Ammon's horn (tissue), 1 donor: Measurements from ENCODE around the gene AGTRAP.

ENCODE experiments used
- DNase-seq: peaks from one replicate; pipeline ENCODE4 v3.0.0-alpha.2; 2016; ENCODE audit warnings: low spot score

The AGTRAP gene, protein sequence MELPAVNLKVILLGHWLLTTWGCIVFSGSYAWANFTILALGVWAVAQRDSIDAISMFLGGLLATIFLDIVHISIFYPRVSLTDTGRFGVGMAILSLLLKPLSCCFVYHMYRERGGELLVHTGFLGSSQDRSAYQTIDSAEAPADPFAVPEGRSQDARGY

DNA sequence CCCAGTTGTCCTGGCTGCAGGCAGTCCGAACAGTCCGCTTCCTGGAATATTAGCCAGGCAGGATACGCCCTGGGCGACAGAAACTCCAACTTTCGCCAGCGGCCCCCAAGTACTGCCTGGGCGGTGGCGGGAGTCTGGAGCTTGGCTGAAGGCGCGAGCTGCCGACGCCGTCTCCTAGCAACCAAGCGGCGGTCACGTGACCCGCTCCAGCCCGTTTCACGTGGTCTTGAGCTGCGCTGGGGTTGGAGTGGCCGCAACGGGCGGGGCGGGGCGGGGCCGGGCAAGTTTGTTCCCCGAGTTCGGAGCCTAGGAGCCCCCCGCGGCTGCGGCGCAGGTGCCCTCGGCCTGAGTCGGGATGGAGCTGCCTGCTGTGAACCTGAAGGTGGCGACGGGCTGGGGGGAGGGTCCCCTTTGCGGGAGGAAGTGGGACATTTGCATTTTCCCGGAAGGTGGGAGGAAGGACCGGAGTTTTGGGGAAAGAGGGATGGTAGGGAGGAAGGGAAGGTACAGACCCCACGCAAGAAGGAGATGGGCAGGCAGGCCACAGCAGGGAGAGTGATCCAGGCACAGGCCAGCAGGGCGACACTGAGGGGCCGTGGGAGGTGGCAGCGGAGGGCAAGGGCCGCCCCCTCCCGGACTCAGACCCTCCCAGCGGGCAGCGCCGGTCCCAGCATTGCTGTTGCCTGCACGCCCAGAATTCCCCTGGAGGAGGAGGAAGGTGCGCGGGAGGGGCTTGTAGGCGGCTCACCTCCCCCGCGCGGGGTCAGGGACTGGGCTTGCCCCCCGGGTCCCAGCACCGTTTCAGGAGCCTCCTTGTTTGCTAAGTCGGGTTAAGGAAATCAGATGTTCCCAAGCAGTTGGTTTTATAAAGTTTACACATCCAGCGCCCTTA lies at the start of gene AGTRAP:
AGTRAP (plus strand) TSS at position 283 of the 892 bp plus-strand sequence; CDS start at position 356, 73 bp downstream.
- peak; percentile 98 for DNase-seq

DNA sequence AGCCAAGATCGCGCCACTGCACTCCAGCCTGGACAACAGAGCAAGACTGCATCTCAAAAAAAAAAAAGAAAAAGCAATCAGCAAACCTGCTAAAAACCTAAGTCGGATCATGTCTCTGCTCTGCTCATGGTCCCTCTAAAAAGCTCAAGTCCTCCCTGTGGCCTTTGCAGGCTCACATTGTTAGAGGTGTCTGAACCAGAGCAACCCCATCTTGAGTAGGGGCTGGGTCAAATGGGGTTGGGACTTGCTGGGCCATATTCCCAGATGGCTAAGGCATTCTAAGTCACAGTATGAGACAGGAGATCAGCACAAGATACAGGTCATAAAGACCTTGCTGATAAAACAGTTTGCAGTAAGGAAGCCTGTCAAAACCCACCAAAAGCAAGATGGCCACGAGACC lies 47.4 kb upstream of the AGTRAP start:
- DNase-seq = no peak

DNA sequence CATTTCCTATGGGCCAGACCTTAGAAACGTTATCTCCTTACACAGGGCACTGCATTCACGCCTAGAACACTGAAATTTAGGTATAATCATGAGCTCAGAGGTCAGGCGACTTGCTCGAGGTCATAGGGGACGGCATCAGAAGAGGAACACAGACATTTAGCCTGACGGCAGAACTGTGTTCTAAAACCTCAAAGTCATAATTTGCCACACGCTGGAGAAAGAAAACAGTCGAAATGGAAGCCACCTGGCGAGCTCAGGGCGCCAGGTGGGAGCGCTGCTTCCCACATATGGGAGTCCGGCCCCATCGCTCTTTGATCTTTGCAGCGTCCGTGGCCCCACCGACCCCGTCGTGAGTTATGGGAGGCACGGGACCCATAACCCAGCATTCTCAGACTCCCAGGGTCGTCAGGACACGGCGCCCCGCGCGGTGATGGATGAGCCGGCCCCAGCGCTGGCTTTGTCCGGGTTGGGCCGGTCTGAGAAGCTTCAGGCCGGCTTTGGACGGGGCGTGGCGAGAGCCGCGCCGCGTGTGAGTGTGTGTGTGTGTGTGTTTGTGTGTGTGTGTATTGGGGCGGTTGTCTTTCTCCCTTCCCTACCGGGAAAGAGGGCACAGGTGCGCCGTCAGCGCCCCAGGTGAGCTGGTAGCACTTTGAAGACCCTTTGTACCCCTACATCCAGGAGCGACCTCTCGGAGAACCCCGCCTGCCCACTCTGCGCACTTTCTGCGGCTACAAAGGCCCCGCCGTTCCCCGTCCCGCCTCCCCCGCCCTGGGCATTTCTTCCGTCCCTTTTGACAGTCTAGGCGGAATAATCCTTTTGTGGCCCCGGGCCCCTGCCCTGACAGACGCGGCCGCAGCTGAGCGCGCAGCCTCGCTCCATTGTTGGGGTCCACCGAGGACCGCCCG lies 45.3 kb upstream of the AGTRAP start:
- DNase-seq = no peak

DNA sequence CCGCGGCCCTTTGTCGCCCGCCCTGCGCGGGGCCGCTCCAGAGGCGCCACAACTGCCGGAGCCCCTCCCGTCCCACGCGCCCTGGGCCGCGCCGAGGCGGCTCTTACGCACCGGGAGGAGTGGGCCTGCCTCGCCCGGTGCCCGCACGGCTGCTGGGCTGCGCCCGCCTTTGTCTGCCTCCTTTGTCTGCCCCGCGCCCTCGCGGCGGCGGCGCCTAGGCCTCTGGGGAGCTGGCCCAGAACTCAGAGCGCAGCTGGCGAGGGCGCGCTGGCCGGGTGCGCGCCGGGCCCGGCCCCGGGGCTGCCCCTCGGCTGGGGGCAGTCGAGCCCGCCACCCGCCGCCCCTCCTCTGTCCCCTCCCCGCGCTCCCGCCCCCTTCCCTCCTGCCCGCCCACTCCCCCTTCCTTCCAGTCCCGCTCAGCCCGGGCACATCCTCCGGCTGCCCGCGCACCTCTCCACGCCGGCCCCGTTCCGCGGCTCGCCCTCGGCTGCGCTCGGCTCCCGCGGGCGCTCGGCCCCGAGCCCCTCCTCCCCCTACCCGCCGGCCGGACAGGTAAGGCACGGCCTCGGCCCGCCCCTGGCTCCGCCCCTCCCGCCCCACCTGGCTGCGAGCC lies 44.5 kb upstream of the AGTRAP start, which contains the start of gene DRAXIN:
DRAXIN (plus strand) TSS at position 409 of the 613 bp plus-strand sequence. CDS start 14,549 bp downstream, outside the sequence.
- no peak for DNase-seq

DNA sequence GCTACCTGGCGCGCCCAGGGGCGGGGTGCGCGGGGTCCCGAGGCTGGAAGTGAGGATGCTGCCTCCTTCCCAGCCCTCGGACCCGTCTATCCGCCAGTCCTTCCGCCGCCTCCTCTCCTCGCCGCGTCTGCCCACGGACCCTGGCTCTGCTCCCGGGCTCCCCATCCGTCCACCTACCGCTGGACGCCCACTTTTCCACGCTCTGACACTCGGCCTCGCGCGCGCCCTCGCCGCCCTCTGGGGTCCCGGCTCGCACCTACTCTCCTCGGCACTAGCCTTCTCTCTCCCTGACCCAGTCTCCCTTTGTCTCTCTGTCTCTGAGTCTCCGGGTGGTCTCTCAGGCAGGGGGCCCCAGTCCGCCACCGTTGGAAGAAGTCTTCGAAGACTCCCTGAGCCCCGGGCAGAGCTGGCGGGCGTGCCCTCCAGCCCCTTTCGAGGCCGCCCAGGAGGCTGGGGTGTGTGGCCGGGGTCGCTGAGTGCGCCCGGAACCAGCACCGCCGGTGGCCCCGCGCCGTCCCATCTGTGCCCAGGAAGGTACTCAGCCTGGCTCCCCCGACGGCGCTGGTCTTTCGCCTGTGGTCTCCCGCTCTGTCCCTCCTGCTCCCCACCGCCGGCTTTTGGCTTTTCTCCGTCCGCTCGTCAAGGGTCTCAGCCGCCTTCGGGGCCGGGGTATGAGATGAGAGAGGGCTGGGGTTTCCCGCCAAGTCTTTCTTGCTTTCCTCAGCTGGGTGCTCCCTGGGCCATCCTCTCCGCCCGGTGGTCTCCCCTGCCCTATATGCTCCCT lies 43.8 kb upstream of the AGTRAP start:
- no peak for DNase-seq

DNA sequence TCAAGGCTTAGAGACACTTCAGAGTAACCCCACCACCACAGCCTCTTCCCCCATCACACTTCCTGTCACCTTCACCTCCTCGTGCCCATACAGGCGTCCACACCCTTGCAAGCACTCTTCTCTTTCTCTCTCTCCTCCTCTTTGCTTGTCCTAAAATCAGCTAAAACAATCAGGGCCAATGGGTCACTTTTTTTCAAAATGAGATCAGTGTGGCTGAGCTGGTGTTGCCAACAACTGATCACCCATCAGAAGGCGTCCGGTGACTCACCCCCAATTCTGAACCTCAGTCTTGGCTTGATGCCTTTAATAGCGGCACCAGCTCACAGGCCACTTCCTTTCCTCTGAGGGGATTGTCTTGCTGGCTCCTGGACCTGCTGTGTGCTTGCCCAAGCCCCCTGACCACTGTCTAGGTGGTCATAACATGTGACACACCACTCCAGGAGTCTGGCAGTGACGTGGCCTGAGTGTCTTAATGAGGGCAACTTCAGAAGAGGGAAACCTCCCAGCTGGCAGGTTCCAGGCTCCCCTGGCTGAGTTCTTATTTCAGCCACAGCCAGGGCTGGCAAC lies 42.8 kb upstream of the AGTRAP start:
- DNase-seq = no peak

DNA sequence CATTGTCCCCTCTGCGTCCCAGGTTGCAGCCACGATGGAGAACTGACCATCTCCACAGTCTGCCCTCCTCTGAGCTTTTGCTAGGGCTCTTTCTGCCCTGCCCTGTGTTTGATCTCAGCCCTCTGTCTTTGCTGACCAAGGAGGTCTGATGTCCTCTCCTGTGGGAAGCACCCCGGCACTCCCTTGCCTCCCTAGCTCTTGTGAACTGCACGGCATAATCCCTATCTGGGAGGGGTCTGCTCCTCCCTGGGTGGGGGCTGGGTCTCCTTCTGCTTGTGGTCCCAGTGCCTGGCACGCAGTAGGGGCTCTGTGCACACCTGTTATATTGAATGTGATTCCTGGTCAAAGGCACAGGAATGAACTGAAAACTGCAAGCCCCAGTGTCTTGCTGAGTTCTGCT lies 42.0 kb upstream of the AGTRAP start:
- DNase-seq = no peak

DNA sequence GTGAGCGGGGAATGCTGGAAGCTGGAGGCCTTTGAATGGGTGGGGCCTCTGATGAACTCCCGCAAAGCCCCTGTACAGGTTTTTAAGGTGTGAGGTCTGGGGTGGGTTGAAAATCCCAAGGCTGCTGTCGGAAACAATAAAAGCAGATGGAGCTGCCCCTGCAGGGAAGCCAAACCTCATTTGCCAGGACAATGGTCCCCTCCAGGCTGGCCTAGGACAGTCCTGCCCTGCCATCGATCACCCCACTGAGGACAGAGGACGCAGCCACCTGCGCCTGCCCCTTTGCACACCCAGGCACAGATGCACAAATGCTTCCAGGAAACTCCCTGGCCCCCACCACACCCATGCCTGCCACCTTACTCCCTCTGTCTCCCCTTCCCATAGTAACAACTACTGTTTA lies 40.1 kb upstream of the AGTRAP start:
- DNase-seq = no peak

DNA sequence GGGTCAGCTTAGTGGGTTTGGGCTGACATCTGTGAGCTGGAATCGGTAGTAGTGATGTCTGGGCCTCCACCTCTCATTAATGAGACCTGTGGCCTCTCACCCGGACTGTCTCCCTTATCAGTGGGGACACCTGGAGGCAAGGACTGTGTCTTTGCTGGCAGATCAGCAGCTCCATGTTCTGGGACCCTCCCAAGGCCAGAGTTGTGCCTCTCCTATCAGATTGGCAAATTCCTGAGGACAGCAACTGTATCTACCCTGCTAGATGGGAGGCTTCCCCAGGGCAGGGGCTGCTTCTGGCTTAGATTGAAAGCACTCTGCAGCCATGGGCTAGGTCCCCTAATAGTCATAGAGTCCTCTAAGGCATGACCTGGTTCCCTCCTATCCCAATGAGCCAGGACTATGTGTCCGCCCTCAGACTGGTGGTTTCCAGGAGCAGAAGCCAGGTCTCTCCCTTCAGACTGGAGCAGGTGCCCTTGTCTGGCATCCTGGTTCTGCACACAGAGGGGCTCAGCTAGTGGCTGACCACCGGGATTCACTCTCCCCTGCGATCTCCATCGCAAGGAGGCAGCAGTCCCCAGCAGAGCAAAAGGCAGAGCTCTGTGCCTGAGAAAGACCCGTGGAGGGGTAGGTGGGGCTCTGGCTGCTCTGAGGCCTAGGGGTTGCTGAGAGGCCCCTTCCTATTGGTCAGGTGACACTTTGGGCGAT lies 38.6 kb upstream of the AGTRAP start:
- DNase-seq = no peak

DNA sequence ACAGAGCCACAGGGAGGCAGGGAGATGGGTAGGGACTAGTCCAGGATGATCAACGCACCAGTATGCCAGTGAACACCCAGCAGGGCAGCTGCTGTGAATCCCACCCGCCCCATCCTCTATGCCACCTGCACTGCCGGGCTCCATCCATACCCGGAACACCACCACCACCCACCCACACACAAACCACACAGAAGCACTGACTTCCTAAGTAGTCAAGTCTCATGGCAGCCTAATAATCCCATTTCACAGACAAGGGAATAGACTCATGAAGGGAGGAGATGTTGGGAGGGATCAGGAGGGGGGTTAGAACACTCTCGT lies 38.1 kb upstream of the AGTRAP start:
- no peak for DNase-seq

DNA sequence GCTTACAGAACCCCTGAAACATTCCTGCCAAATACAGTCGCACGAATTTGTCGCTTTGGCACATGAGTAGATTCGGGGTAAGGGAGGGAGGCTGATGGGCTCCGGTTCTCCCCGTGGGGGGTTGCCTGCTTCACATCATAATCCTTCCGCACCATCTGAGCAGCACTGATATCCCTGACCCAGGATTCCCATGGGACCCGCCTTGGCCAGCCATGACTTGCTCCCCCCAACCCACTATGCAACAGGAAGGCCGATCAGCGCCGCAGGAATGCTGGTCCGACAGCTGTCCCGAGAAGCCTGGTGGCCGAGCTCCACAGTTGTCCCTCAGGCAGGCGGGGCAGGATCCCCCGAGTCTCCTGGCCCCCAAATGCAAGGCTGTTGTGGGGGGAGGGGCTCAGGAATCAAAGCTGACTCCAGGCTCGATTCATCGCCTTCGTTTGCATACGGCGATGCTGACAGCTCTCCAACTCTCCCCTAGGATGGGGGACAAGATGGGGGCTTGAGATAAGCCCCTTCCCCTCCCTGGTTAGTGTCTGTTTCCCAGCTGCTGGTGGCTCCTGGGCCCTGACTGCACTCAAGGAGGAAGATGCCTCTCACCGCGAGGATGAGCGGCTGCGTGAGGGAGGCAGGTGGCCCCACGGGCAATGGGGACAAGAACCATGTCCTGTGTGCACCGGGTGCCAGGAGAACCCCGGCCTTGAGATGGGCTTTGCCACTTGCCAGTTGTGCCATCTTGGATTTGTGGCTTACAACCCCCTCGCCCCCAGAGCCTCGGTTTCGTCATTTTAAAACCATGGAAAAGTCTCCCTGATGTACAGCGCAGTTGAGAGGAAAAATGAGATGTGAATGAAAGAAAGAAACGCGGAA lies 35.1 kb upstream of the AGTRAP start:
- no peak for DNase-seq

DNA sequence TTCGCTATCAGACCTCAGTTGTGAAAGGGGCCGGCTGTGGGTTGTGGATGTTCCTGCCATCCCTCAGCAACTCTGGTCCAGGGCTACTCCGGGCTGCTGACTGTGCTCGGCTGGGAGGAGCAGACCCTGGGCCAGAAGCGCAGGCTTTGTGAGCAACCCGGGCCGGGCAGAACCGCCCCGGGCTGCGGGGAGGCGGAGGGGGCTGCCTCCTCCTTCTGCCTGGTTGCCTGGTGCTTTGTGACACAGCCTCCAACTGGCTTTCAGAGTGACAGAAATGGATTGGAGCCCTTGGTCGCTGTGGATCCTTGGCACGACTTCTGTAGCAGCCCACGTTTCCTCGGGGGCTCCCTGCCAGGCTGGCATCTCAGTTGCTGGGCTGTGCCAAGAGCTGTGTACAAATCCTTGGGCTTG lies 34.4 kb upstream of the AGTRAP start:
- DNase-seq = peak; percentile 93

DNA sequence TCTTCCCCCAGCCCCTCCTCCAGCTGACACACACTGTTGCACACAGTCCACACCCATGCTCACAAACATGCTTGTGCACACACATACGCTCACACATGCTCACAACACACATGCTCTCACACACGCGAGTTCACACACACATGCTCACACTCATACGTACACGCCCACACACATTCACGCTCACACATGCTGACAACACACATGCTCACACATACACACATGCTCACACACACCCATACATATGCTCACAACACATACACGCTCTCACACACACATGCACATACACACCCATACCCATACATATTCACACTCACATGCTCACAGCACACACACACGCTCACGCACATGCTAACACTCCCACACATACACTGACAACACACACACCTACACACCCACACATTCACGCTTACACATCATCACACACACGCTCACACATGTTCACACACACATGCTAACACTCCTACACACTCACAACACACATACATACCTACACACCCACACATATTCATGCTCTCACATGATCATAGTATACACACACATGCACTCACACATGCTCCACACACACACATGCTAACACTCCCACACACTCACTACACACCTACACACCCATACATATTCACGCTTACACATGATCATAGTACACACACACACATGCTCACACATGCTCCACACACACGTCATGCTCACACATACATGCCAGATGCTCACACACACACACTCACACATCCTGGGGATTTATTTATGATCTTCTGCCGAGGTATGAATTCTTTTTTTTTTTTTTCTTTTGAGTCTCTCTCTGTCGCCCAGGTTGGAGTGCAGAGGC lies 33.7 kb upstream of the AGTRAP start:
- no peak for DNase-seq

DNA sequence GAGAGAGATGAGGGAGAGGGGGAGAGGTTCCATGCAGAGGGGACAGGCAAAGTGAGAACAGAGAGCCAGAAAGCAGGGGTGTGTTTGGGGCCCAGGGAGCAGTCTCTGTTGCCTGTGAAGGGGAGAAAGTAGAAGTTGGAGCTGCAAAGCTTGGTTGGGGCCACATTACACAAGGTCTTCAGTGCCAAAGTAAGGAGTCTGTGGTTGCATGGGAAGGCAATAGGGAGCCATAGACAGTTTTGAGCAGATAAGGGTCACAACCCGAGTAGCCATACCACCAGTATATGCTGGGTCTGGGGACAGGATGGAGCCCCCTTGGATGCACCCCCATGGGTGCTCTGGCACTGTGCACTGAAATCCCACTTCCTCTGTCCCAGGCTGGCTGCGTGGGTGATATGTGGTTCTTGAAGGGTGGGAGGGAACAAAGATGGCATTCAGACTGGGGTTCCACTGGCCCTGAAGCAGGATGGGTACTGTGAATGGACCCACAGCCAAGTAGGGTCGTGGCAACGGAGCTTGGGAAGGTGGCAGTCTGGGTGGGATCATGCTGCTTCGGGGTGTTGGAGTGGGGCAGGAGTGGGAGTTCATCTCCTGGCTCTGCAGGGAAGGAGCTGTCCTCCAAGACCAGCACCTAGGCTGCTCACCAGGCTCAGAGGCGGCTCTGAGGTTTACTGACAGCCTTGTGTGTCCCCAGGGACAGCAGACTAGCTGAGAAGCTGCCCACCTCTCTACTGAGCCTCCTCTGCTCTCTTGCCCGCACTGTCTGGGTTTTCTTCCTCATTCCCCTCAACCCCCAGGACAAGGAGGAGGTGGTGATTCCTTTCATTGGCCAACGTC lies 32.4 kb upstream of the AGTRAP start:
- DNase-seq = no peak

DNA sequence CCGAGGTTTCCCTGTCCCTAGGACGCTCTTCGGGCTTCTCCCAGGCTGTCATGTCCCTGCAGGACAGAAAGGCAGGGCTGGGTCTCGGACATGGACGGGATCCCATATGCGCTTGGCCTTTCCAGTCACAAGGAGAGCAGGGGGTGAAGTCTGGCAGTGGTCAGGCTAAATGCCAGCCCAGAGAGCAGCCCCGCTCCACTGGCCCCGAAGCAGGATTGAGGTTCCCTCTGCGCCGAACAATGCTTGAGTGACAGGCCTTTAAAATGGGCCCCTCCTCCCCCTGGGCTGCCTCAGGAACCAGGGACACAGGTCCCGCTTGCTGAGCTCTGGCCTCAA lies 31.8 kb upstream of the AGTRAP start:
- DNase-seq = no peak

DNA sequence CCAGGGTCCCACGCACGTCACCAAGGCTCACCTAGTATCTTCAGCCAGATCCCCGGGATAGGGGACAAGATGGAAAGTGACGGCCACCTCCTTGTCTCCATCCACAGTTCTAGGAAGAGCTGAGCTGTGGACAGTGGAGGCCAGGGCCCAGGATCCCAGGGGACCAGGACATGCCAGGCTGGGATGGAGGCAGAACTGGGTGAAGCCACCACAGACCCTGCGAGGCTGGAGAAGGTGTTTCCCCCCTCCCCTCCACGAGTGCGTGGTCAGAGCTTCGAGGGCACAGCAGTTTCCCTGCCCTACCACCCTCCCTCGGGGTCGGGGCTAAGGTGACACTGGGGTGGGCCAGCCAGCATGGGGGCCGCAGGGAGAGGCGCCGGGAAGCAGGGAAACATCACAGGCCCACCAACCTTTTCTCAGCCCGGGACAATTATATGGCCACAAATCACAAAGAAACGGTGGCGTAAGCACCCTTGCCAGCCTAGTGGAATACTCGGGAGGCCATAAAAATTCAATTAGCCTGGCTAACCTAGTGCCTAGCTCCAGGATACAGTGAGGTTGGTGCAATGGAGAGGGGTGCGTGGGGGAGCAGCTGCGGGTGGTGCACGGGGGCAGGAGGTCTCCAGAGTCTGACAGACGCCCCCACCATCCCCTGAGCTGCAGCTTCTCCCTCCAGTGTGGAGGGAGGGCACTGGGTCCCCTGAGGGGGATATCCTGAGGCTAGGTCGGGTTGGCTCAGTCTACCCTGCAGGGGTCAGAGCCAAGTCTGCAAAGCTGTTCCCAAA lies 31.1 kb upstream of the AGTRAP start:
- DNase-seq = no peak

DNA sequence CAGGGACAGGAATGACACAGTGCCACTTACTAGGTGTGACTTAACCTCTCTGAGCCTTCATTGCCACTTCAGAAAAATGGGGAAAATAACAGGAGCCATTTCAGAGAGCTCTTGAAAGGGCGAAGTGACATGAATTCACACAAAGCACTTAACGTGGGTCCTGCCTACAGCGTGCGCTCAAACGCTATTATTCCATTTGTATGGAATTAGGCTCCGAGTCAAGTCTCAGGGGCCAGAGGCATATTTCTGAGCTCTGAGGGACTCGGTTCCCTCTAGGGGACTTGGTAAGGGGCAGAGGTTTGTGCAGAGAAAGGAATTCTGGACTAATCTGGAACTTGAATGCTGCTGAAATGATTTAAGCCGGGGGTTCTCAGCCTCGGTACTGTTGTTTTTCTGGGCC lies 30.3 kb upstream of the AGTRAP start:
- DNase-seq = no peak
